ENCODE data around the gene IER3. TPM values are rescaled to one million over a fixed set of nuclear protein-coding genes. Genes with fewer than 3 reads are reported as not detected.
A peak's percentile ranks its signal among the peaks of the same experiment; 100 is the strongest.

The IER3 gene
- polyA plus RNA-seq, 1 experiment: 85.2 TPM

DNA sequence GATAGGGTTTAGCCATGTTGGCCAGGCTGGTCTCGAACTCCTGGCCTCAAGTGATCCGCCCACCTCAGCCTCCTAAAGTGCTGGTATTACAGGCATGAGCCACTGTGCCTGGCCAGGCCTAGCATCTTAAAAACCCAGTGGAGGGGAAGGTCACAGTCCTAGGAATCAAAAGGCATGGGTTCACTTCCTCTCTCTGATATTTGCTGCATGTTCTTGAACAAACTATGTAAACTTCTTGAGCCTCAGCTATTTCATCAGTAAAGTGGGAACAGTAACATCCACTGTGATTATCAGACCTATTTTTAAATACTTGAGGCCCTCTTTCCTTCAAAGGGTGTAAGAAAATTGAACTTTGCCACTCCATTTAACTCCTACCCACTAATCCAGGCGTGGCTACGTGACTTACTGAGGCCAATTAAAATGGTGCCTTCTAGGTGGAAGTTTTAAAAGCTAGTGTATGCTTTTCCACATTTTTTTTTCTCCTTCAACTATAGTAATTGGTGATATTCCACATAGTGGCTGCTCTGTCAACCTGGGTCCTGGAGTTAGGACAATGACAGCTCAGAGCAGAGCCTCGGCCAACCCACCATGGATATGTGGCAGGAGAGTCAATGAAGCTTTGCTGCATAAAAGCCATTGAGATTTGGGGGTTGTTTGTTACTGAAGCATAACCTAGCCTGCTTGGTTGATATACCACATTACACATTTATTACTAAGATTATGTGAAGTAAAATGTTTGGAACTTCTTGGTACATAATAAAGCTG lies 32.2 kb upstream of the IER3 start:
- no peak overlapping the region for H3K27ac ChIP-seq (ENCODE audit: low read depth, low read length)
- H3K9me3 ChIP-seq (ENCODE audit: control insufficient read depth, insufficient read depth, low read length): no peaks in the 10 kb centered on the region
- TF ChIP-seq, protein P1, sequence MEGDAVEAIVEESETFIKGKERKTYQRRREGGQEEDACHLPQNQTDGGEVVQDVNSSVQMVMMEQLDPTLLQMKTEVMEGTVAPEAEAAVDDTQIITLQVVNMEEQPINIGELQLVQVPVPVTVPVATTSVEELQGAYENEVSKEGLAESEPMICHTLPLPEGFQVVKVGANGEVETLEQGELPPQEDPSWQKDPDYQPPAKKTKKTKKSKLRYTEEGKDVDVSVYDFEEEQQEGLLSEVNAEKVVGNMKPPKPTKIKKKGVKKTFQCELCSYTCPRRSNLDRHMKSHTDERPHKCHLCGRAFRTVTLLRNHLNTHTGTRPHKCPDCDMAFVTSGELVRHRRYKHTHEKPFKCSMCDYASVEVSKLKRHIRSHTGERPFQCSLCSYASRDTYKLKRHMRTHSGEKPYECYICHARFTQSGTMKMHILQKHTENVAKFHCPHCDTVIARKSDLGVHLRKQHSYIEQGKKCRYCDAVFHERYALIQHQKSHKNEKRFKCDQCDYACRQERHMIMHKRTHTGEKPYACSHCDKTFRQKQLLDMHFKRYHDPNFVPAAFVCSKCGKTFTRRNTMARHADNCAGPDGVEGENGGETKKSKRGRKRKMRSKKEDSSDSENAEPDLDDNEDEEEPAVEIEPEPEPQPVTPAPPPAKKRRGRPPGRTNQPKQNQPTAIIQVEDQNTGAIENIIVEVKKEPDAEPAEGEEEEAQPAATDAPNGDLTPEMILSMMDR (IDR thresholded peaks at IDR 0.05; ENCODE audit: low read depth, low read length): no peak
- no peaks in the 10 kb centered on the region for H3K27me3 ChIP-seq (ENCODE audit: control insufficient read depth, insufficient read depth, low read length)
- no peak overlapping the region for H3K4me3 ChIP-seq (ENCODE audit: low read depth, low read length)
- CTCF ChIA-PET: interaction anchor here (1.3 kb wide), 1 partner anchor 11 kb away, joined by 5 read pairs; no protein-coding TSS in a partner anchor
- DNase-seq (ENCODE audit: low read depth, low spot score): no peak
- POLR2A ChIA-PET: no interaction called here

DNA sequence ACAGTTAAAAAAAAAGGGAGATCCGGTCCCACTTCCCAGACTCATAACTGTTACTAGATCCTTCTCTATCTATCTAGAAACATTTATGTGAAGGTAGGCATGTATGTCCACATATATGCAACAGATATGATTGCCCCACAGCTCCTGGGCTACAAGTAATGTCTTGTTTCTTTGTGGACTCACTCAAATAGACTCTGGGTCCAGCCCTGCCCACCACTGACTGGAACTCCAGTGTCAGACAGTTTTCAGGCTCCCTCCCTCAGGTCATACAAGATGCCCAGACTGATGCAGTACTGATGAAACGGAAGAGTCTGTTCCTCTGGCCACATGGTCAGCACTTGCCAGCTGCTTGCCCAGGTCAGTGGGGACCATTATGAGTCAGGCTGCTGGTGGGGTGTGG lies 30.8 kb upstream of the IER3 start:
- Histone ChIP-seq H3K27ac (ENCODE audit: low read depth, low read length) (no peak overlapping the region), H3K4me3 (ENCODE audit: low read depth, low read length) (no peak overlapping the region), H3K27me3 (ENCODE audit: control insufficient read depth, insufficient read depth, low read length) (no peaks in the 10 kb centered on the region), H3K9me3 (ENCODE audit: control insufficient read depth, insufficient read depth, low read length) (no peaks in the 10 kb centered on the region)
- ChIA-PET CTCF (no interaction called here), POLR2A (interaction anchor here (0.7 kb wide), 2 partner anchors 31 to 69 kb away, joined by 4 to 5 read pairs; no protein-coding TSS in a partner anchor)
- no peak for DNase-seq (ENCODE audit: low read depth, low spot score)
- TF ChIP-seq, protein P1 (IDR thresholded peaks at IDR 0.05; ENCODE audit: low read depth, low read length): no peak

DNA sequence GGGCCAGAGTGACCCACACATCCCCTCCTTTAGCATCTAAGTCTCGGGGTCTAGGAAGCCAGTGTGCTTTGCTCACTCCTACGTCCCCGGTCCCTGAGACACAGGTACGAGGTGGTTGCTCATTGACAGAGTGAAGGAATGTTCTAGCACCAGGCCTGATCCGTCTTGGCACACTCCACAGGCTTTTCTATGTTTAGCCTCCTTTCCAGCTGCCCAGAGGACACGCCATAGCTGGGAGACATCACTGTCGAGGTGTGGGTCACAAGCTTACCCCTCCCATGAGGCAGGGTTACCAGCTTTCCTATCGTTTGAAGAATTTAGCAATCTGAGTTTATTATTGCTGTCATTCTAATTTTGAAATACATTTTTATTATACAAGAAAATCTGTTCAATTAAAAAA lies 30.4 kb upstream of the IER3 start:
- H3K27me3 ChIP-seq (ENCODE audit: control insufficient read depth, insufficient read depth, low read length): no peaks in the 10 kb centered on the region
- ChIA-PET POLR2A (no interaction called here), CTCF (no interaction called here)
- H3K9me3 ChIP-seq (ENCODE audit: control insufficient read depth, insufficient read depth, low read length): no peaks in the 10 kb centered on the region
- TF ChIP-seq, protein P1 (IDR thresholded peaks at IDR 0.05; ENCODE audit: low read depth, low read length): no peak
- DNase-seq (ENCODE audit: low read depth, low spot score): no peak
- H3K27ac ChIP-seq (ENCODE audit: low read depth, low read length): no peak overlapping the region
- no peak overlapping the region for H3K4me3 ChIP-seq (ENCODE audit: low read depth, low read length)

DNA sequence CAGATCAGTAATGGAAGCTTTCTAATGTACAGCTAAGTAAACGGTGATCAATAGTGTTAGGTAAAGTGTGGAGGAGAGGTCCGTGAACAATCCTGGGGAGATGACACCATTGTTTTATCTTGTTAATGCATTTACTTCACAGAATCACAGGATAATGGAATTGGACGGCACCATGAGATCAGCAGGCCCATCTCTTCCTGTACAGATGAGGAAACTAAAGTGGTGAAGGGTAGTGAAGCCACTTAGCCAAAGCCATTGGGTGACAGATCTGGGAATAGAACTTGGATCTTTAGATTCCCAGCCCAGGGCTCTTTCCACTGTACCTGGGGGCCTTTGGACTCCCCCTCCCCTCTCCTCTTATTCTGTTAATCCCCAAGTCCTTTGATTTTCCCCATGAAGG lies 26.2 kb upstream of the IER3 start:
- CTCF ChIA-PET: no interaction called here

More for the DNA sequence above, 26.2 kb upstream of the IER3 start:
- TF ChIP-seq, protein P1 (IDR thresholded peaks at IDR 0.05; ENCODE audit: low read depth, low read length): no peak
- POLR2A ChIA-PET: interaction anchor here (1.0 to 2.7 kb wide), 5 partner anchors 8 to 50 kb away, joined by 3 to 21 read pairs (median 9); partner anchors contain the start of gene IER3
- Histone ChIP-seq H3K4me3 (ENCODE audit: low read depth, low read length) (no peak overlapping the region), H3K9me3 (ENCODE audit: control insufficient read depth, insufficient read depth, low read length) (no peaks in the 10 kb centered on the region), H3K27ac (ENCODE audit: low read depth, low read length) (peak overlapping the region; percentile 100), H3K27me3 (ENCODE audit: control insufficient read depth, insufficient read depth, low read length) (no peaks in the 10 kb centered on the region)
- DNase-seq (ENCODE audit: low read depth, low spot score): no peak

Data from AG04450 (cell line).